Stomach (tissue), 4 donors: ENCODE data around the gene CDC42BPB.

Experiments
- CTCF ChIP-seq, 7 experiments: fragments of 450-650 bp in 4 of 7; fragments of 200-600 bp in 3 of 7; sonication (generic) in 3 of 7; IDR thresholded peaks; one replicate each; pipeline ENCODE4 v1.5.1; 2016 to 2019; ENCODE audit warnings: antibody characterized with exemption in 7 of 7, control low read depth in 2 of 7, mild to moderate bottlenecking in 1 of 7
- EP300 ChIP-seq: sonication (generic); formaldehyde crosslinking; IDR thresholded peaks from one replicate; pipeline ENCODE4 v1.6.1; 2017; ENCODE audit warnings: antibody characterized with exemption

- TF ChIP-seq CTCF (IDR thresholded peaks at IDR 0.05): no peak
- no peak for TF ChIP-seq EP300
Observed at GRCh38 chr14:103101257-103101962, 44.1 kb upstream of the CDC42BPB start.
